ENCODE measurements around the gene PLSCR3. TPM values are rescaled to one million over a fixed set of nuclear protein-coding genes. Genes with fewer than 3 reads are reported as not detected.
"Not testable (repeated sequence)": the region's sequence is repeated elsewhere in the genome, so short reads cannot be mapped to it uniquely, and the experiment has no call there.

PLSCR3 gene
- total RNA-seq, 1 experiment from 2014 or later, result 42.7 TPM

DNA sequence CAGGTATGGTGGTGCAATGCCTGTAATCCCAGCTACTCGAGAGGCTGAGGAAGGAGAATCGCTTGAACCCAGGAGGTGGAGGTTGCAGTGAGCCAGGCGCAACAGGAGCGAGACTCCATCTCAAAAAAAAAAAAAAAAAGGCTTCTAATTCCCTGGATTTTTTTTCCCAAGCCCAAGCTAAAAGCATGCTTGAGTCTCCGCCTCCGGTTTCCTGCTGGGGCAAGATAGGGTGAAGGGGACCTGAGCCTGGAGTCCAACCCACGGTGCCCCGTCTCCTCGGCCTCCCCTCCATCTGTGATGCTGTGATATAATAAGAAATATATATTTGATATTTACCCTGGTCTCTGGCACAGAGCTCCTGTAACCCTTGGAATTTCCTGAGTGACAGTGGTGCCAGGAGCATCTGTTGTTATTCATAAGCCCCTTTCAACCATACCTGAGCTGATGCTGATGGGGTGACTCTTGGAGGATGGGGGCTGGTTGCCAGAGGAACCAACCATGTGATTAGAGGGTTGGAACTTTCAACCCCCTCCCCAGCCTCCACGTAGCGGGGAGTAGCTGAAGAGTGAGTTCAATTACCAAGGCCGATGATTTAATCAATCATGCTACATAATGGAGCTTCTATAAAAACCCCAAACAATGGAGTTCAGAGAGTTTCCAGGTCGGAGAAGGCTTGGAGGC is 26.3 kb downstream of the PLSCR3 start (continued):
- TF ChIP-seq MYBL2 (CRISPR knock-in tag; IDR thresholded peaks at IDR 0.05) (no peak), EMX1 (CRISPR knock-in tag; IDR thresholded peaks at IDR 0.05) (no peak), FOXJ3 (CRISPR knock-in tag; IDR thresholded peaks at IDR 0.05; ENCODE audit: borderline replicate concordance) (no peak), TEAD4 (CRISPR knock-in tag; IDR thresholded peaks at IDR 0.05) (no peak), MXD4 (CRISPR knock-in tag; IDR thresholded peaks at IDR 0.05; ENCODE audit: borderline replicate concordance) (no peak), ZNF263 (CRISPR knock-in tag; IDR thresholded peaks at IDR 0.05; ENCODE audit: low read depth) (no peak), SMAD3 (CRISPR knock-in tag; IDR thresholded peaks at IDR 0.05; ENCODE audit: borderline replicate concordance) (no peak), GRHL2 (CRISPR knock-in tag; IDR thresholded peaks at IDR 0.05; ENCODE audit: insufficient replicate concordance, severe bottlenecking) (no peak)
- TF ChIP-seq, protein P1, sequence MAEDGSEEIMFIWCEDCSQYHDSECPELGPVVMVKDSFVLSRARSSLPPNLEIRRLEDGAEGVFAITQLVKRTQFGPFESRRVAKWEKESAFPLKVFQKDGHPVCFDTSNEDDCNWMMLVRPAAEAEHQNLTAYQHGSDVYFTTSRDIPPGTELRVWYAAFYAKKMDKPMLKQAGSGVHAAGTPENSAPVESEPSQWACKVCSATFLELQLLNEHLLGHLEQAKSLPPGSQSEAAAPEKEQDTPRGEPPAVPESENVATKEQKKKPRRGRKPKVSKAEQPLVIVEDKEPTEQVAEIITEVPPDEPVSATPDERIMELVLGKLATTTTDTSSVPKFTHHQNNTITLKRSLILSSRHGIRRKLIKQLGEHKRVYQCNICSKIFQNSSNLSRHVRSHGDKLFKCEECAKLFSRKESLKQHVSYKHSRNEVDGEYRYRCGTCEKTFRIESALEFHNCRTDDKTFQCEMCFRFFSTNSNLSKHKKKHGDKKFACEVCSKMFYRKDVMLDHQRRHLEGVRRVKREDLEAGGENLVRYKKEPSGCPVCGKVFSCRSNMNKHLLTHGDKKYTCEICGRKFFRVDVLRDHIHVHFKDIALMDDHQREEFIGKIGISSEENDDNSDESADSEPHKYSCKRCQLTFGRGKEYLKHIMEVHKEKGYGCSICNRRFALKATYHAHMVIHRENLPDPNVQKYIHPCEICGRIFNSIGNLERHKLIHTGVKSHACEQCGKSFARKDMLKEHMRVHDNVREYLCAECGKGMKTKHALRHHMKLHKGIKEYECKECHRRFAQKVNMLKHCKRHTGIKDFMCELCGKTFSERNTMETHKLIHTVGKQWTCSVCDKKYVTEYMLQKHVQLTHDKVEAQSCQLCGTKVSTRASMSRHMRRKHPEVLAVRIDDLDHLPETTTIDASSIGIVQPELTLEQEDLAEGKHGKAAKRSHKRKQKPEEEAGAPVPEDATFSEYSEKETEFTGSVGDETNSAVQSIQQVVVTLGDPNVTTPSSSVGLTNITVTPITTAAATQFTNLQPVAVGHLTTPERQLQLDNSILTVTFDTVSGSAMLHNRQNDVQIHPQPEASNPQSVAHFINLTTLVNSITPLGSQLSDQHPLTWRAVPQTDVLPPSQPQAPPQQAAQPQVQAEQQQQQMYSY (CRISPR knock-in tag; IDR thresholded peaks at IDR 0.05), result no peak

DNA sequence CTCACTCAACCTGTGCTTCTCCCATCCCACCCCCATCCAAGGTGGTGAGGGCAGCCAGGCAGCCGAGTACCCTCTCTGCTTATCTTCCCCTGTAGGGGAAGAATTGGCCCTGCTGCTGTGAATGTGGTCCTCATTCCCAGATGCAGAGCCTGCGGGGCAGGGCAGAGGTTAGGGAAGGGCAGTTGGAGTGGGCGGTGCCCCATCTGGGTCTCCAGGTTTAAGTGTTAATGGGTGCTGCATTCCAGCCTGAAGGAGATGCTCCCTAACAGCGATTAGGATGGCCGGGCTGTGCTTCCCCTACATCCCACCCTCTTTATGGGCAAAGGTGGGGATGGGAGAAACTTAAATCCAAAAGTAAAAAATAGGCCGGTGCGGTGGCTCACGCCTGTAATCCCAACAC is 27.2 kb downstream of the PLSCR3 start:
- Mint-ChIP-seq H3K4me3 (no peak overlapping the region), H3K4me1 (peaks cover 29% of the 10 kb centered on the region), H3K9me3 (no peaks in the 10 kb centered on the region), H3K27me3 (ENCODE audit: low read depth) (peaks cover 4% of the 10 kb centered on the region), H3K36me3 (no peaks in the 10 kb centered on the region), H3K27ac (0 out of 2 replicates have a peak overlapping the region, but pooled peaks have one; percentile 19)
- DNase-seq (ENCODE audit: low spot score) (no peak), ATAC-seq (peak; percentile 74)
- TF ChIP-seq, protein P2, sequence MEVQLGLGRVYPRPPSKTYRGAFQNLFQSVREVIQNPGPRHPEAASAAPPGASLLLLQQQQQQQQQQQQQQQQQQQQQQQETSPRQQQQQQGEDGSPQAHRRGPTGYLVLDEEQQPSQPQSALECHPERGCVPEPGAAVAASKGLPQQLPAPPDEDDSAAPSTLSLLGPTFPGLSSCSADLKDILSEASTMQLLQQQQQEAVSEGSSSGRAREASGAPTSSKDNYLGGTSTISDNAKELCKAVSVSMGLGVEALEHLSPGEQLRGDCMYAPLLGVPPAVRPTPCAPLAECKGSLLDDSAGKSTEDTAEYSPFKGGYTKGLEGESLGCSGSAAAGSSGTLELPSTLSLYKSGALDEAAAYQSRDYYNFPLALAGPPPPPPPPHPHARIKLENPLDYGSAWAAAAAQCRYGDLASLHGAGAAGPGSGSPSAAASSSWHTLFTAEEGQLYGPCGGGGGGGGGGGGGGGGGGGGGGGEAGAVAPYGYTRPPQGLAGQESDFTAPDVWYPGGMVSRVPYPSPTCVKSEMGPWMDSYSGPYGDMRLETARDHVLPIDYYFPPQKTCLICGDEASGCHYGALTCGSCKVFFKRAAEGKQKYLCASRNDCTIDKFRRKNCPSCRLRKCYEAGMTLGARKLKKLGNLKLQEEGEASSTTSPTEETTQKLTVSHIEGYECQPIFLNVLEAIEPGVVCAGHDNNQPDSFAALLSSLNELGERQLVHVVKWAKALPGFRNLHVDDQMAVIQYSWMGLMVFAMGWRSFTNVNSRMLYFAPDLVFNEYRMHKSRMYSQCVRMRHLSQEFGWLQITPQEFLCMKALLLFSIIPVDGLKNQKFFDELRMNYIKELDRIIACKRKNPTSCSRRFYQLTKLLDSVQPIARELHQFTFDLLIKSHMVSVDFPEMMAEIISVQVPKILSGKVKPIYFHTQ (CRISPR knock-in tag; IDR thresholded peaks at IDR 0.05), result no peak
- TF ChIP-seq FOXK1 (CRISPR knock-in tag; IDR thresholded peaks at IDR 0.05) (no peak), MYBL2 (CRISPR knock-in tag; IDR thresholded peaks at IDR 0.05) (no peak), ELF4 (CRISPR knock-in tag; IDR thresholded peaks at IDR 0.05; ENCODE audit: low read depth) (no peak), CREB1 (CRISPR knock-in tag; IDR thresholded peaks at IDR 0.05) (no peak), SMAD3 (CRISPR knock-in tag; IDR thresholded peaks at IDR 0.05; ENCODE audit: borderline replicate concordance) (no peak), SOX15 (CRISPR knock-in tag; IDR thresholded peaks at IDR 0.05) (no peak)
- TF ChIP-seq, protein P3, sequence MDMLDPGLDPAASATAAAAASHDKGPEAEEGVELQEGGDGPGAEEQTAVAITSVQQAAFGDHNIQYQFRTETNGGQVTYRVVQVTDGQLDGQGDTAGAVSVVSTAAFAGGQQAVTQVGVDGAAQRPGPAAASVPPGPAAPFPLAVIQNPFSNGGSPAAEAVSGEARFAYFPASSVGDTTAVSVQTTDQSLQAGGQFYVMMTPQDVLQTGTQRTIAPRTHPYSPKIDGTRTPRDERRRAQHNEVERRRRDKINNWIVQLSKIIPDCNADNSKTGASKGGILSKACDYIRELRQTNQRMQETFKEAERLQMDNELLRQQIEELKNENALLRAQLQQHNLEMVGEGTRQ (CRISPR knock-in tag; IDR thresholded peaks at IDR 0.05), result no peak
- TF ChIP-seq, protein P4, sequence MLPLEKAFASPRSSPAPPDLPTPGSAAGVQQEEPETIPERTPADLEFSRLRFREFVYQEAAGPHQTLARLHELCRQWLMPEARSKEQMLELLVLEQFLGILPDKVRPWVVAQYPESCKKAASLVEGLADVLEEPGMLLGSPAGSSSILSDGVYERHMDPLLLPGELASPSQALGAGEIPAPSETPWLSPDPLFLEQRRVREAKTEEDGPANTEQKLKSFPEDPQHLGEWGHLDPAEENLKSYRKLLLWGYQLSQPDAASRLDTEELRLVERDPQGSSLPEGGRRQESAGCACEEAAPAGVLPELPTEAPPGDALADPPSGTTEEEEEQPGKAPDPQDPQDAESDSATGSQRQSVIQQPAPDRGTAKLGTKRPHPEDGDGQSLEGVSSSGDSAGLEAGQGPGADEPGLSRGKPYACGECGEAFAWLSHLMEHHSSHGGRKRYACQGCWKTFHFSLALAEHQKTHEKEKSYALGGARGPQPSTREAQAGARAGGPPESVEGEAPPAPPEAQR (CRISPR knock-in tag; IDR thresholded peaks at IDR 0.05), result no peak
- TF ChIP-seq, protein P5, sequence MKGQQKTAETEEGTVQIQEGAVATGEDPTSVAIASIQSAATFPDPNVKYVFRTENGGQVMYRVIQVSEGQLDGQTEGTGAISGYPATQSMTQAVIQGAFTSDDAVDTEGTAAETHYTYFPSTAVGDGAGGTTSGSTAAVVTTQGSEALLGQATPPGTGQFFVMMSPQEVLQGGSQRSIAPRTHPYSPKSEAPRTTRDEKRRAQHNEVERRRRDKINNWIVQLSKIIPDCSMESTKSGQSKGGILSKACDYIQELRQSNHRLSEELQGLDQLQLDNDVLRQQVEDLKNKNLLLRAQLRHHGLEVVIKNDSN (CRISPR knock-in tag; IDR thresholded peaks at IDR 0.05), result no peak
- TF ChIP-seq, protein P6, sequence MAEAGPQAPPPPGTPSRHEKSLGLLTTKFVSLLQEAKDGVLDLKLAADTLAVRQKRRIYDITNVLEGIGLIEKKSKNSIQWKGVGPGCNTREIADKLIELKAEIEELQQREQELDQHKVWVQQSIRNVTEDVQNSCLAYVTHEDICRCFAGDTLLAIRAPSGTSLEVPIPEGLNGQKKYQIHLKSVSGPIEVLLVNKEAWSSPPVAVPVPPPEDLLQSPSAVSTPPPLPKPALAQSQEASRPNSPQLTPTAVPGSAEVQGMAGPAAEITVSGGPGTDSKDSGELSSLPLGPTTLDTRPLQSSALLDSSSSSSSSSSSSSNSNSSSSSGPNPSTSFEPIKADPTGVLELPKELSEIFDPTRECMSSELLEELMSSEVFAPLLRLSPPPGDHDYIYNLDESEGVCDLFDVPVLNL (CRISPR knock-in tag; IDR thresholded peaks at IDR 0.05; ENCODE audit: borderline replicate concordance, low read depth), result no peak
- ChIA-PET CTCF (interaction anchor here (0.7 to 2.2 kb wide), 5 partner anchors 11 to 194 kb away, joined by 3 to 9 read pairs (median 6); no protein-coding TSS in a partner anchor), POLR2A (no interaction called here)

DNA sequence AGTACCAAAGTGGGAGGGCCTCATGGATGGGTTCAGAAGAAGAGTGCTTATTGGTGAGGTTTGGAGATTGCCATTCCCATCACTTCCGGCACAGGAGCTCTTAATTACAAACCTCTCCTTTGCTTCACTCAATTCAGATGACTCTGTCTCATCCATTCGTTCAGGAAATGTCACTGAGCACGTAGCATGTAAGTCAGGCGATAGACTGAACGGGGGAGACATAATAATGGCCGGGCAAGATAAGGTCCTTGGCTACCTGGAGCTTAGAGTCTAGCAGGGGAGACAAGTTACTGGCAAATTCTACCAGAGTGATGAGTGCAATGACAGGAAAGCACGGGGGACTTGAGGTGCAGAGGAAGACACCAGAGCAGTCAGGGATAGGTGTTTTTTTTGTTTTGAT is 28.4 kb downstream of the PLSCR3 start:
- not testable (repeated sequence) for DNase-seq (ENCODE audit: low spot score); H3K27ac Mint-ChIP-seq; ATAC-seq; H3K36me3 Mint-ChIP-seq; H3K27me3 Mint-ChIP-seq (ENCODE audit: low read depth); H3K9me3 Mint-ChIP-seq; H3K4me3 Mint-ChIP-seq
- peaks cover 29% of the 10 kb centered on the region for H3K4me1 Mint-ChIP-seq
- ChIA-PET CTCF (interaction anchor here (0.8 to 1.6 kb wide), 2 partner anchors 10 to 194 kb away, joined by 3 to 4 read pairs; no protein-coding TSS in a partner anchor), POLR2A (interaction anchor here (0.5 kb wide), 1 partner anchor 167 kb away, joined by 5 read pairs; no protein-coding TSS in a partner anchor)

All from WTC11 (cell line).